SK-N-MC (cell line): ENCODE measurements around the gene HRC.
"Not testable (repeated sequence)": the region's sequence is repeated elsewhere in the genome, so short reads cannot be mapped to it uniquely, and the experiment has no call there.

Experiments
- DNase-seq: peaks from one replicate; pipeline ENCODE4 v3.0.0-alpha.2; 2011; ENCODE audit warnings: low read depth, low spot score
- H3K27ac ChIP-seq: fragments of 200-600 bp; sonication (generic); 2 replicates; pipeline ENCODE4 v1.5.1; 2016; ENCODE audit warnings: mixed run types
- H3K36me3 ChIP-seq: fragments of 200-600 bp; sonication (generic); 2 replicates; pipeline ENCODE4 v1.6.1; 2017; ENCODE audit warnings: antibody characterized with exemption, low read length, mixed read lengths; ENCODE audit not compliant: insufficient read depth
- H3K4me3 ChIP-seq: fragments of 200-600 bp; sonication (generic); 2 replicates; pipeline ENCODE4 v1.5.1; 2016
- H3K9ac ChIP-seq: fragments of 200-600 bp; sonication (generic); 2 replicates; pipeline ENCODE4 v1.8.0; 2017; ENCODE audit warnings: mixed run types, mixed read lengths; ENCODE audit not compliant: insufficient read length
- H3K9me3 ChIP-seq: fragments of 200-600 bp; sonication (generic); 2 replicates; pipeline ENCODE4 v1.6.1; 2017; ENCODE audit warnings: low read depth, mild to moderate bottlenecking, antibody characterized with exemption, low read length, moderate library complexity, mixed read lengths
- EZH2 ChIP-seq: fragments of 200-600 bp; sonication (generic); IDR thresholded peaks from one replicate; pipeline ENCODE4 v1.6.1; 2017; ENCODE audit warnings: antibody characterized with exemption
- FOXP2 ChIP-seq: optimal IDR thresholded peaks from 2 replicates; pipeline ENCODE3; 2011; ENCODE audit warnings: mild to moderate bottlenecking, moderate library complexity; ENCODE audit not compliant: insufficient read depth; ENCODE audit errors: extremely low read length, control extremely low read depth
- POLR2AphosphoS5 ChIP-seq: IDR thresholded peaks from 2 replicates; pipeline ENCODE4 v1.6.1; 2012; ENCODE audit warnings: mild to moderate bottlenecking, low read depth, low read length, borderline replicate concordance

The HRC gene

DNA sequence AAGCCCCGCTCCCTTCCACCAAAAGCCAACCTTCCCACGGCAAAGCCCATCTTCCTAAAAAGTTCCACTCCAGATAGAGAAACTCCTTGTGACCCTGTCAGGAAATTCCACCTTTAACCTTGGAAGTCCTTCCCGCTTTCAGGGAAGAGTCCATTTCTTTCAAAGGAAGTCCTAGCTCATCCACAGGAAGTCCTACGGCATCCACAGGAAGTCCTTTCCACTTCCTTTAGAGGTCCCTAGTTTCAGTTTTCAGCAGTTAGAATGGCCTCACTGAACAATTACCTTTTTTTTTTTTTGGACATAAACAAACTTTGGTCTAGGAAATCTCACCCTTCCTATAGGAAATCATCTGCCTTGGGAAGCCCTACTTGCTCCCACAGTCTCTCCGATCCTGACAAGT lies 34.1 kb upstream of the HRC start:
- H3K36me3 ChIP-seq: peaks cover 40% of the 10 kb centered on the region
- H3K4me3 ChIP-seq: no peak overlapping the region
- TF ChIP-seq POLR2AphosphoS5: no peak
- TF ChIP-seq FOXP2: no peak
- TF ChIP-seq EZH2: no peak
- DNase-seq: no peak
- no peak overlapping the region for H3K9ac ChIP-seq
- H3K27ac ChIP-seq: peak overlapping the region; percentile 42; the same call in 1 of the 2 replicates
- no peaks in the 10 kb centered on the region for H3K9me3 ChIP-seq

DNA sequence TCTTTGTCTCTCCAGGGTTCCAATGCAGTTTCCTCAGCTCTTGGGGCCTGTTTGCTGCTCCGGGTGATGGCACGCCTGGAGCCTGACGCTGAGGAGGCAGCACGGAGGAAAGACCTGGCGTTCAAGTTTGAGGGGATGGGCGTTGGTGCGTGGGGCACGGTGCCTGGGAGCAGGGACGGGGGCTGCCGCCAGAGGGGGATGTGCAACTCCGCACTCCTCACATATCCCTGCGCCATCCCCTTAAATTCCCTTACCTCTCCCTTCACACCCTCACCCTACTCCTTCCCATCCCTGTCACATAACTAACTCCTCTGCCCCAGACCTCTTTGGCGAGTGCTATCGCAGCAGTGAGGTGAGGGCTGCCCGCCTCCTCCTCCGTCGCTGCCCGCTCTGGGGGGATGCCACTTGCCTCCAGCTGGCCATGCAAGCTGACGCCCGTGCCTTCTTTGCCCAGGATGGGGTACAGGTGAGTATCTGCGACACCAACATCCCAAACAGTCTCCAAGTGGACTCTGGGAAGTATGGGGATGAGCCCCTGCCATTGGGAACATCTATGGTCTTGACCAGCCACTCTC lies 33.5 kb upstream of the HRC start:
- Histone ChIP-seq H3K9ac (no peak overlapping the region), H3K27ac (peak overlapping the region; percentile 42; the same call in 1 of the 2 replicates), H3K36me3 (peaks cover 40% of the 10 kb centered on the region), H3K9me3 (no peaks in the 10 kb centered on the region), H3K4me3 (no peak overlapping the region)
- TF ChIP-seq EZH2 (no peak), POLR2AphosphoS5 (no peak), FOXP2 (no peak)
- no peak for DNase-seq

DNA sequence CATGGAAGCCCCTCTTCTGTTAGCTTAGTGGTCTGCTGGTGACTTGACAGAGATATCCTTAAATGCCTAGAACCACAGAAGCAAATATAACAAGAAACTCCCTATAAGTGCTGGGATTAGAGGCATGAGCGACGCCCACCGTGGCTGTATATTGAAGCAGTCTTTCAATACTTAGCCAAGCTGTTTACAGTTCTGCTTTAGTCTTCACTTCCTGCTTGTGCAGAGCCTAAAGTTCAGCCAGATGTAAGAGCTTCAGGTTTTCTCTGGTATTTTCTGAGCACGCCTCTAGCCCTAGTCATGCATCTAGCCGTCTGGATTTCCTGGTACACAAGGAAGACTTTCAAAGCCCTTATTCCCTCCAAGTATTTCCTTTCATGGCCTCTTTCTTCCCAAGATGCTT lies 30.9 kb upstream of the HRC start:
- Histone ChIP-seq H3K36me3 (peaks cover 39% of the 10 kb centered on the region), H3K9me3 (no peaks in the 10 kb centered on the region), H3K4me3 (no peak overlapping the region), H3K9ac (no peak overlapping the region), H3K27ac (0 out of 2 replicates have a peak overlapping the region, but pooled peaks have one; percentile 11)
- no peak for DNase-seq
- TF ChIP-seq FOXP2: no peak
- TF ChIP-seq EZH2: no peak
- TF ChIP-seq POLR2AphosphoS5: no peak

DNA sequence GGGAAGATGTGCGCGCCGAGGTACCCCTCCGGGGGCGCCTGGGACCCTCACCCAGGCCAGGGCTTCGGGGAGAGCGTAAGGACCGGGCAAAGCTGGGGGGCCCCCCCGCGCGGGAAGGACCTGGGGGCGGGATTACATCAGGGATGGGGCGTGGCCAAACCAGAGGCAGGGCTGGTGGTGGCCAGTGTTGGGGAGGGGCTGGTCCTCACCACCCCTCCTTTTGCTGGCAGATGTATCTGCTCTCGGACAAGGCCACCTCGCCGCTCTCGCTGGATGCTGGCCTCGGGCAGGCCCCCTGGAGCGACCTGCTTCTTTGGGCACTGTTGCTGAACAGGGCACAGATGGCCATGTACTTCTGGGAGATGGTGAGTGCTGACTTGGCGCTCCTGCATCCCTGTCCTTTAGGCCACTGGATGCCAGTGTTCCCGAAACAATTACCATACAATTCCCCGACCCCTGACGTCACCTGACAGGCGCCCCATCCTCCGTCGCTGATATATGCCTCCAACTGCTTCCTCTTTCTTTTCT lies 27.7 kb upstream of the HRC start:
- peaks cover 14% of the 10 kb centered on the region; the same call in 1 of the 2 replicates for H3K36me3 ChIP-seq
- H3K27ac ChIP-seq: no peak overlapping the region
- no peak overlapping the region for H3K9ac ChIP-seq
- TF ChIP-seq POLR2AphosphoS5: no peak
- TF ChIP-seq FOXP2: no peak
- TF ChIP-seq EZH2: no peak
- H3K9me3 ChIP-seq: no peaks in the 10 kb centered on the region
- no peak for DNase-seq
- H3K4me3 ChIP-seq: no peak overlapping the region

DNA sequence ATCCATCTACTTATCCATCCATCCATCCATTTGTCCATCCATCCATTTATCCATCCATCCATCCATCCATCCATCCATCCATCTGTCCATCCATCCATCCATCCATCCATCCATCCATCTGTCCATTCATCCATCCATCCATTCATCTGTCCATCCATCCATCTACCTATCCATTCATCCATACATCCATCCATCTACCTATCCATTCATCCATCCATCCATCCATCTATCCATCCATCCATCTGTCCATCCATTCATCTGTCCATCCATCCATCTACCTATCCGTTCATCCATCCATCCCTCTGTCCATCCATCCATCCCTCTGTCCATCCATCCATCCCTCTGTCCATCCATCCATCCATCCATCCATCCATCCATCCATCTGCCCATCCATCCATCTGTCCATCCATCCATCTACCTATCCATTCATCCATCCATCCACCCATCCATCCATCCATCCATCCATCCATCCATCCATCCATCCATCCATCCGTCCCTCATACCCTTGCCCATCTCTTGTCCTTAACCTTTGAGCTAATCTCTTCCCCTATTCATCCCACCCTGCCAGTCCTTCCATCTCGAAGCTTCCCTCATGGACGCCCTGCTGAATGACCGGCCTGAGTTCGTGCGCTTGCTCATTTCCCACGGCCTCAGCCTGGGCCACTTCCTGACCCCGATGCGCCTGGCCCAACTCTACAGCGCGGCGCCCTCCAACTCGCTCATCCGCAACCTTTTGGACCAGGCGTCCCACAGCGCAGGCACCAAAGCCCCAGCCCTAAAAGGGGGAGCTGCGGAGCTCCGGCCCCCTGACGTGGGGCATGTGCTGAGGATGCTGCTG lies 27.0 kb upstream of the HRC start:
- not testable (repeated sequence) for H3K27ac ChIP-seq, DNase-seq, H3K4me3 ChIP-seq, H3K9ac ChIP-seq, H3K9me3 ChIP-seq
- peaks cover 14% of the 10 kb centered on the region; the same call in 1 of the 2 replicates for H3K36me3 ChIP-seq

DNA sequence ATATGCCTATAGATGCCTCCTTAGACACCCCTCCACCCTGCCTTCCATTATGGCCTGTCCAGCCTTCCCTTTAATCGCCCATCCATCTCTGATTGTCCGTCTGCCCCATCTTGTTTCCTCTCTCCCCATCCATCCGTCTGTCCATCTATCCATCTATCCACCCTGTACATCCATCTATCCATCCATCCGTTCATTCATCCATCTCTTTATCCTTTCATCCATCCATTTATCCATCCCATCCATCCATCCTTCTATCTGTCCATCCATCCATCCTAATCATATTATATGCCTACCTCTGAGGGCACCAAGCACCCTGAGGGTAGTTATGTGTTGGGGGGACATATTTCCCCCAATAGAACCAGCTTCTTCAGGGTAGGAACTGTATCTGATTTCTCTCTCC lies 25.5 kb upstream of the HRC start:
- TF ChIP-seq FOXP2: no peak
- no peak for TF ChIP-seq POLR2AphosphoS5
- Histone ChIP-seq H3K4me3 (no peak overlapping the region), H3K36me3 (peaks cover 14% of the 10 kb centered on the region; the same call in 1 of the 2 replicates), H3K27ac (no peak overlapping the region), H3K9me3 (no peaks in the 10 kb centered on the region), H3K9ac (no peak overlapping the region)
- DNase-seq: no peak

DNA sequence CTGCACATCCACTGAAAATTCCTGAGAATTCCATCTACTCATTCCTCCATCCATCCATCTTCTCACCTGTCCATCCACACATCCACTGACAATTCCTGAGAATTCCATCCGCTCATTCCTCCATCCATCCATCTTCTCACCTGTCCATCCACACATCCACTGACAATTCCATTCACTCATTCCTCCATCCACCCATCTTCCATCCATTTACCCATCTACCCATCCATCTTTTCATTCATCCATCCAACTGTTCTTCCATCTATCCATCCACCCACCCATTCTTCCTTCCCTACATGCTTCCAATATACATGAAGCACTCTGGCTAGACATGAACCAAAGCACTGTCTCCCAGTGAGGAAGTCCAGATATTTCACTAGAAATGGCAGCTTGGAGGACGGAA lies 18.0 kb upstream of the HRC start:
- H3K9me3 ChIP-seq: no peaks in the 10 kb centered on the region
- TF ChIP-seq FOXP2 (no peak), EZH2 (no peak), POLR2AphosphoS5 (no peak)
- no peak overlapping the region for H3K4me3 ChIP-seq
- peaks cover 23% of the 10 kb centered on the region; the same call in 1 of the 2 replicates for H3K36me3 ChIP-seq
- DNase-seq: no peak
- no peak overlapping the region for H3K27ac ChIP-seq
- no peak overlapping the region for H3K9ac ChIP-seq

DNA sequence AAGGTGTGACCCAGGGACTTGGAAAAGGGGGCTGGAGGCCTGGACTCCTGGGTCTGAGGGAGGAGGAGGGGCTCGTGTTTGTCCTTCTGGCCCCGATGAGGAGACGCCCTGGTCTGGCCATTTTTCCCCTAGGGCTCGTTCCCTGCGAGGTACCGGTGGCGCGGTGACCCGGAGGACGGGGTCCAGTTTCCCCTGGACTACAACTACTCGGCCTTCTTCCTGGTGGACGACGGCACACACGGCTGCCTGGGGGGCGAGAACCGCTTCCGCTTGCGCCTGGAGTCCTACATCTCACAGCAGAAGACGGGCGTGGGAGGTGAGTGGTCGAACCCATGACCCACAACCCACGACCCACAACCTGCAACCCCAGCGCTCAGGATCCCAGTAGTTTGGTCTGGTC lies 13.2 kb upstream of the HRC start:
- peaks cover 19% of the 10 kb centered on the region; the same call in 1 of the 2 replicates for H3K36me3 ChIP-seq
- no peak for DNase-seq

More for the DNA sequence above, 13.2 kb upstream of the HRC start:
- Histone ChIP-seq H3K9ac (no peak overlapping the region), H3K9me3 (no peaks in the 10 kb centered on the region), H3K4me3 (no peak overlapping the region), H3K27ac (no peak overlapping the region)
- TF ChIP-seq FOXP2 (no peak), POLR2AphosphoS5 (no peak), EZH2 (no peak)
